Thymus (tissue), 11 donors: ENCODE data around the gene DAD1. TPM values are rescaled to one million over a fixed set of nuclear protein-coding genes. Genes with fewer than 3 reads are reported as not detected.
A peak's percentile ranks its signal among the peaks of the same experiment; 100 is the strongest.

Source experiments
- DNase-seq, 9 donors: peaks; one replicate each; pipeline ENCODE4 v3.0.0-alpha.2; 2013; ENCODE audit warnings: low spot score in 9 of 9, low read depth in 6 of 9, missing footprints in 1 of 9
- H3K27ac ChIP-seq, 2 donors: one replicate each; pipeline ENCODE4 v1.5.1; 2013; ENCODE audit warnings: control low read depth in 1 of 2, low read depth in 1 of 2, low read length in 1 of 2, mild to moderate bottlenecking in 1 of 2, moderate library complexity in 1 of 2
- H3K27me3 ChIP-seq, 2 donors: one replicate each; pipeline ENCODE4 v1.5.1; 2013; ENCODE audit warnings: low read length in 1 of 2; ENCODE audit not compliant: control insufficient read depth in 2 of 2, insufficient read depth in 1 of 2
- H3K36me3 ChIP-seq, 2 donors: one replicate each; pipeline ENCODE4 v1.5.1; 2013; ENCODE audit warnings: low read length in 1 of 2, mild to moderate bottlenecking in 1 of 2, moderate library complexity in 1 of 2; ENCODE audit not compliant: control insufficient read depth in 2 of 2, insufficient read depth in 2 of 2
- H3K4me1 ChIP-seq, 2 donors: one replicate each; pipeline ENCODE4 v1.5.1; 2013; ENCODE audit warnings: low read length in 2 of 2; ENCODE audit not compliant: control insufficient read depth in 2 of 2, insufficient read depth in 2 of 2
- H3K4me3 ChIP-seq, 2 donors: one replicate each; pipeline ENCODE4 v1.5.1; 2013; ENCODE audit warnings: low read length in 2 of 2, control low read depth in 1 of 2, mild to moderate bottlenecking in 1 of 2
- H3K9me3 ChIP-seq, 2 donors: one replicate each; pipeline ENCODE4 v1.5.1; 2013; ENCODE audit warnings: low read length in 1 of 2, mild to moderate bottlenecking in 1 of 2; ENCODE audit not compliant: control insufficient read depth in 2 of 2, insufficient read depth in 1 of 2
- WGBS: extraction: QIAGEN DNeasy Blood & Tissue Kit; methylation state at CpG from one replicate; pipeline ENCODE4 v1.1.7; 2013; 5-methylcytosine and 5-hydroxymethylcytosine counted together
- polyA plus RNA-seq: library from polyadenylated mRNA; stranded (reverse); fragments of 200-250 nt; gene quantifications from one replicate; pipeline ENCODE4 v1.2.3, GENCODE V29; 2013
- total RNA-seq: library from RNA; stranded (reverse); fragments of 120-200 nt; gene quantifications from one replicate; pipeline ENCODE4 v1.2.4, GENCODE V29; 2013
- donor health status: healthy.

DAD1 gene
- total and polyA plus RNA-seq, 2 donors: 220 to 237 TPM

GRCh38 chr14:22560662-22561365 lies 28.2 kb downstream of the DAD1 start:
- 56% methylated on average over 13 of the region's 13 CpGs for WGBS
- Histone ChIP-seq H3K27ac (peak overlapping the region; percentile 95 to 98), H3K9me3 (no peaks in the 10 kb centered on the region), H3K36me3 (peaks cover 7 to 32% of the 10 kb centered on the region in 2 donors), H3K27me3 (no peaks in the 10 kb centered on the region), H3K4me1 (peaks cover 80 to 99% of the 10 kb centered on the region in 2 donors), H3K4me3 (no peak overlapping the region)
- peak in 3 of 9 donors; percentile 46 to 69 (median 55) for DNase-seq

GRCh38 chr14:22559041-22559440 lies 30.0 kb downstream of the DAD1 start:
- DNase-seq: peak in 2 of 9 donors; percentile 23 to 43

GRCh38 chr14:22558221-22558913 lies 30.7 kb downstream of the DAD1 start:
- peaks cover 77 to 99% of the 10 kb centered on the region in 2 donors for H3K4me1 ChIP-seq
- peaks cover 13 to 26% of the 10 kb centered on the region in 2 donors for H3K36me3 ChIP-seq
- no peak overlapping the region for H3K4me3 ChIP-seq
- H3K9me3 ChIP-seq: no peaks in the 10 kb centered on the region
- peak overlapping the region; percentile 95 to 99 for H3K27ac ChIP-seq
- H3K27me3 ChIP-seq: no peaks in the 10 kb centered on the region
- DNase-seq: peak in 2 of 9 donors; percentile 33 to 61
- 77% methylated on average over 25 of the region's 25 CpGs for WGBS

More at GRCh38 chr14:22559041-22559440, 30.0 kb downstream of the DAD1 start:
- H3K9me3 ChIP-seq: no peaks in the 10 kb centered on the region
- peak overlapping the region; percentile 95 to 99 for H3K27ac ChIP-seq
- H3K27me3 ChIP-seq: no peaks in the 10 kb centered on the region
- H3K36me3 ChIP-seq: peaks cover 10 to 28% of the 10 kb centered on the region in 2 donors
- H3K4me3 ChIP-seq: no peak overlapping the region
- WGBS: 61% methylated on average over 1 of the region's 1 CpG
- H3K4me1 ChIP-seq: peaks cover 77 to 99% of the 10 kb centered on the region in 2 donors

- peak overlapping the region in 1 of 2 donors; percentile 45 for H3K4me3 ChIP-seq
- peaks cover 14 to 28% of the 10 kb centered on the region in 2 donors for H3K36me3 ChIP-seq
- H3K27me3 ChIP-seq: no peaks in the 10 kb centered on the region
- peaks cover 79 to 99% of the 10 kb centered on the region in 2 donors for H3K4me1 ChIP-seq
- 97% methylated on average over 1 of the region's 1 CpG for WGBS
- H3K27ac ChIP-seq: peak overlapping the region; percentile 95 to 99
- no peaks in the 10 kb centered on the region for H3K9me3 ChIP-seq
- peak in 2 of 9 donors; percentile 11 to 41 for DNase-seq
These were observed 31.2 kb downstream of the DAD1 start for GRCh38 chr14:22557846-22558220.

- Histone ChIP-seq H3K27me3 (no peaks in the 10 kb centered on the region), H3K9me3 (no peaks in the 10 kb centered on the region), H3K36me3 (peaks cover 22 to 35% of the 10 kb centered on the region in 2 donors), H3K4me3 (peak overlapping the region; percentile 45 to 64), H3K4me1 (peaks cover 79 to 99% of the 10 kb centered on the region in 2 donors), H3K27ac (peak overlapping the region; percentile 95 to 99)
- 8% methylated on average over 28 of the region's 28 CpGs for WGBS
- peak; percentile 76 to 94 (median 91) for DNase-seq
These were observed 31.9 kb downstream of the DAD1 start for GRCh38 chr14:22556990-22557623.

GRCh38 chr14:22556021-22556989 lies 32.7 kb downstream of the DAD1 start:
- 8% methylated on average over 28 of the region's 28 CpGs for WGBS
- H3K9me3 ChIP-seq: no peaks in the 10 kb centered on the region

GRCh38 chr14:22555384-22556011 lies 33.5 kb downstream of the DAD1 start:
- H3K36me3 ChIP-seq: peaks cover 38 to 51% of the 10 kb centered on the region in 2 donors
- peak overlapping the region; percentile 95 to 99 for H3K27ac ChIP-seq
- no peaks in the 10 kb centered on the region for H3K27me3 ChIP-seq
- H3K4me3 ChIP-seq: peak overlapping the region; percentile 6 to 49
- no peaks in the 10 kb centered on the region for H3K9me3 ChIP-seq
- WGBS: 48% methylated on average over 4 of the region's 4 CpGs
- peak in 1 of 9 donors; percentile 74 for DNase-seq
- peaks cover 76 to 99% of the 10 kb centered on the region in 2 donors for H3K4me1 ChIP-seq

More at GRCh38 chr14:22556021-22556989, 32.7 kb downstream of the DAD1 start:
- H3K36me3 ChIP-seq: peaks cover 30 to 43% of the 10 kb centered on the region in 2 donors
- H3K4me1 ChIP-seq: peaks cover 79 to 99% of the 10 kb centered on the region in 2 donors
- no peaks in the 10 kb centered on the region for H3K27me3 ChIP-seq
- peak overlapping the region; percentile 95 to 99 for H3K27ac ChIP-seq
- peak; percentile 98 to 100 (median 100) for DNase-seq
- H3K4me3 ChIP-seq: peak overlapping the region; percentile 45 to 64
